Measurements from ENCODE around the gene CHN2.

Gene CHN2
- total RNA-seq = 5.6 to 9.9 reads per million in 2 donors

GRCh38 chr7:29194594-29195427 lies at the start of gene CHN2:
CHN2 (plus strand) TSS chr7:29194775.
- DNase-seq = peak; percentile 15

GRCh38 chr7:29145553-29146056 lies 49.0 kb upstream of the CHN2 start:
- no peak for DNase-seq

- no peak for DNase-seq
These were observed 48.4 kb upstream of the CHN2 start, which contains the start of gene CPVL for GRCh38 chr7:29146057-29146706. CPVL (minus strand) TSS chr7:29146537; CDS start chr7:29121061, 25,476 bp downstream.

GRCh38 chr7:29146888-29147609 lies 47.5 kb upstream of the CHN2 start:
- no peak for DNase-seq

GRCh38 chr7:29147821-29148220 lies 46.8 kb upstream of the CHN2 start:
- DNase-seq = no peak

- no peak for DNase-seq
These were observed 45.5 kb upstream of the CHN2 start for GRCh38 chr7:29149036-29149435.

GRCh38 chr7:29150856-29151255 lies 43.7 kb upstream of the CHN2 start:
- DNase-seq = no peak

GRCh38 chr7:29154076-29154475 lies 40.5 kb upstream of the CHN2 start:
- no peak for DNase-seq

- DNase-seq = no peak
These were observed 37.6 kb upstream of the CHN2 start for GRCh38 chr7:29156907-29157452.

GRCh38 chr7:29158795-29159423 lies 35.7 kb upstream of the CHN2 start:
- no peak for DNase-seq

GRCh38 chr7:29160080-29160479 lies 34.5 kb upstream of the CHN2 start:
- DNase-seq = no peak

GRCh38 chr7:29161231-29161630 lies 33.3 kb upstream of the CHN2 start:
- no peak for DNase-seq

GRCh38 chr7:29162577-29162976 lies 32.0 kb upstream of the CHN2 start:
- no peak for DNase-seq

GRCh38 chr7:29163854-29164253 lies 30.7 kb upstream of the CHN2 start:
- no peak for DNase-seq

- no peak for DNase-seq
These were observed 26.9 kb upstream of the CHN2 start for GRCh38 chr7:29167721-29168120.

- no peak for DNase-seq
These were observed 23.8 kb upstream of the CHN2 start for GRCh38 chr7:29170781-29171180.

- DNase-seq = no peak
These were observed 21.1 kb upstream of the CHN2 start for GRCh38 chr7:29173458-29173857.

- DNase-seq = no peak
These were observed 16.5 kb upstream of the CHN2 start for GRCh38 chr7:29177963-29178600.

GRCh38 chr7:29179115-29179514 lies 15.5 kb upstream of the CHN2 start:
- no peak for DNase-seq

GRCh38 chr7:29184599-29184998 lies 10.0 kb upstream of the CHN2 start:
- no peak for DNase-seq

GRCh38 chr7:29185613-29186012 lies 9.0 kb upstream of the CHN2 start:
- DNase-seq = no peak

- DNase-seq = peak; percentile 28
These were observed 4.8 kb upstream of the CHN2 start for GRCh38 chr7:29189743-29190201.

Data from T-helper 9 cell (primary cell).